ENCODE data around the gene ADAMTS12.

The ADAMTS12 gene

GRCh38 chr5:33800241-33800950 is 91.4 kb downstream of the ADAMTS12 start:
- DNase-seq (ENCODE audit: low read depth): no peak

DNA sequence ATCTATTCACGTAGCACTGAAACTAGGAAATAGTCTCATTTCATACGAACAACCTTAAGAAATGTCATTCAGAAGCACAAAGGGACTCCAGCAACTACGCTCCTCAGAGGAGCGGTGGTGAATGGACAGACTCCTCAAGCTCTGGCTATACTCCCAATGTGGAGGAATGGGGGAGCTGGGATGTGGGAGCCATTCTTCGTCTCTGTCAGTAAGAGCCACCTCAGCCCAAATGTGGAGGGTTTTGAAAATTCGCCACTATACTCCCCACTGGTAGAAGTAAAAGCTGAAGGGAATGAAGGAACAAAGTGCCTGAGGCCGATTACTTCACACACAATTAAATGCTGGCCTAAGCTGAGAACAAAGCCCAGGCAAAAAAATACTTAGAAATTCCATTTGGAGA is 96.3 kb downstream of the ADAMTS12 start:
- DNase-seq (ENCODE audit: low read depth): no peak

- peak; percentile 54 for DNase-seq (ENCODE audit: low read depth)
These were observed 97.1 kb downstream of the ADAMTS12 start for GRCh38 chr5:33794550-33795181.

DNA sequence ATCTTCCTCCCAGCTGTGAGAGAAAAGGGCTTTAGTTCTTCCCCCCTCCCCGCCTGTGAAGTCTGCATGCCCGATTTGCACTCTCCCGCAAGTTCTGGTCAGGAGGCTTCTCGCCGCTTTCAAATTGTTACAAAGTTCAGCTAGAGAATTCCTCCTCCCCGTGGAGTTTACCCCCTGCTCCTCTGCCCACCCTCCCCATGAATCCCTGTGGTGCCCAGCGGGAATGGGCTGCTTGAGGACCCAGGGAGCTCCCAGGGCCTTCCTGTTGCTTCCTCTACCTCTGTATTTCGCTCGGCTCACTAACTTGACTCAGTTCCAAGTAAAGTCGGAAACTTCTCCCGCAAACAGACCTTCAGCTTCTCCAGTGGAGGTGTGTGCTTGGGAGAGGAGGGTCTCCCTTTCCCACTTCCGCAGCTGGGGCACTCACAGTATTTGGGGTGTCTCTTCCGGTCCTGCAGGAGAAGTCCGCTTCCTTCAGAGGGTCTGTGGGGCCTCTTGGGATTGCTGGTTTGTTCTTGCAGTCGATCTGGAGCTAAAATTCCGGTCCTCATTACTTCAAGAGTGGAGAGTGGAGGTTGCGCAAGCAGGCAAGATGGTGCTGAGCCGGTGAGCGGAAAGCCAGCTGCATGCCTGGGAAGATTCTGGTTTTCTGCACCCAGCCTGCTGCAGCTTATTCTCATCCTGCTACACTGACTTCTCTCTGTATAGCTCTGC is 97.8 kb downstream of the ADAMTS12 start:
- peak; percentile 23 for DNase-seq (ENCODE audit: low read depth)

GRCh38 chr5:33793276-33793675 is 98.5 kb downstream of the ADAMTS12 start:
- DNase-seq (ENCODE audit: low read depth): peak; percentile 44

- DNase-seq (ENCODE audit: low read depth): no peak
These were observed 99.2 kb downstream of the ADAMTS12 start for GRCh38 chr5:33792559-33792958.

GRCh38 chr5:33789567-33789957 is 102.2 kb downstream of the ADAMTS12 start:
- DNase-seq (ENCODE audit: low read depth): peak; percentile 68

DNA sequence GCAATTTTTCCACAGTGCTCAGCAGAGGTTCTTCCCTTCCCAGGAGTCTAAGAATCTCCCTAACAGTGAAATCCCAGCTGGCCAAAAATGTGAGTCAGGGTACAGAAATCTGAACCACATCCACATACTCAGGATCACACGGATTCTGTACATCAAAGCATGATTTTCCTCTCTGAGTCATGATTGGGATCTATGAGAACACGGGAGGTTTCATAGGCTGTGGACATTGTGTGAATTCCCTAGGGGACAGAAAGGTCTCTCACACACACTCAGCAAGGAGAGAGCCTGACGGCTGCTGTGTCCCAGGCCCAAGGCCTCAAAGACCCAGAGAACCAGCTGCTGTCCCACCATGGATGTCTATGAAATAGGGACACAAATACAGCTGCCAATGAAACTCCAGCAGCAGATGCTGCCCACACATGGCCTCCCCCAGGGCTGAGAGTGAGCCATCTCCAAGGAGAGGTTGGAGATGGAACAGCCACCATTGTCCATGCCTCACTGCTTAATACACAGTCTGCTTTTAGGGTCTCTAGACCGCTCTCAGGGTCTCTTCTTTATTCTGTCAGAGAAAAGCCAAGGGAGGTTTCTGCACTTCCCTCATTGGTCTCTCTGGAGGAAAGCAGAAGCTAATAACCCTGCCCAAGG is 102.7 kb downstream of the ADAMTS12 start:
- peak; percentile 91 for DNase-seq (ENCODE audit: low read depth)

DNA sequence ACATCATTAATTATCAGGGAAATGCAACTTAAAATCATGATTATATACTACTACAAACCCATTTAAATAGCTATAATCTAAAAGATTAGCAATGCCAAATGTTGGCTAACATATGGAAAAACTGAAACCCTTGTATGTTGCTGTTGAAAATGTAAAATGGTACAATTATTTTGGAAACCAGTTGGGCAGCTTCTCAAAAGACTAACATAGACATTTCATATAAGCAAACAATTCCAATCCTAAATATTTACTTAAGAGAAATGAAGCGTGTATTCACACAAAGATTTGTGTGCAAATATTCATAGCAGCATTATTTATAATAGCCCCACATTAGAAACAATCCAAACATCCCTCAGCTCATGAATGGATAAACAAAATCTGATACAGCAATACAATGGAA is 106.2 kb downstream of the ADAMTS12 start:
- no peak for DNase-seq (ENCODE audit: low read depth)

DNA sequence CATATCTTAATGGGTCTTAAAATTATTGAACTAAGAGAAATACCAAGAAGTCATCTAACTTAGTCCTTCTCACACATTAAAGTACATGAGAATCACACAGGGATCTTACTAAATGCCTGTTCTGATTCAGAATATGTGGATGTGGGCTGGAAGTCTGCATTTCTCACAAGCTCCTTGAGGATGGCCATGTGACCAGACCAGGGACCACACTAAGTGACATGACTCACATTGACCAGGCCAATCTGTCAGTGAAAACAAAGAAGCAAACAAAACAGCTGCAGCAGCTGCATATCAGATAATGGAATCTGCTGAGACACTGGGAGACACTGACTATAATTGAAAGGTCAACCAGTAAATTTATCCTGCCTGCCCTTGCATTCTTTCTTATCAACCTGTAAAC is 110.5 kb downstream of the ADAMTS12 start:
- DNase-seq (ENCODE audit: low read depth): peak; percentile 50

DNA sequence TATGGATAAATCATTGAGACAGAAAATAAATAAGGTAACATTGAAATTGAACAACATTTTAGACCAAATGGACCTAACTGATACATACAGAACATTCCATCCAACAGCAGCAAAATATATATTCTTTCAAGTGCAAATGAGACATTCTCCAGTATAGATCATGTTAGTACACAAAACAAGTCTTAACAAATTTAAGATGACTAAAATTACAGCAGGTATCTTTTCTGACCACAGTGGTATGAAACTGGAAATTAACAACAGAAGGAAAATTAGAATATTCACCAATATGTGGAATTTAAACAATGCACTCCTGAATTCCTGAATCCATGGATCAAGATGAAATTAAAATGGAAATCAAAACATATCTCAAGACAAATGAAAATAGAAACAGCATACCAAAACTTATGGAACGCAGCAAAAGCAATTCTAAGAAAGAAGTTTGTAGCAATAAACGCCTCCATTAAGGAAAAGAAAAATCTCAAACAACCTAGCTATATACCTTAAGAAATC is 115.6 kb downstream of the ADAMTS12 start:
- DNase-seq (ENCODE audit: low read depth): no peak

DNA sequence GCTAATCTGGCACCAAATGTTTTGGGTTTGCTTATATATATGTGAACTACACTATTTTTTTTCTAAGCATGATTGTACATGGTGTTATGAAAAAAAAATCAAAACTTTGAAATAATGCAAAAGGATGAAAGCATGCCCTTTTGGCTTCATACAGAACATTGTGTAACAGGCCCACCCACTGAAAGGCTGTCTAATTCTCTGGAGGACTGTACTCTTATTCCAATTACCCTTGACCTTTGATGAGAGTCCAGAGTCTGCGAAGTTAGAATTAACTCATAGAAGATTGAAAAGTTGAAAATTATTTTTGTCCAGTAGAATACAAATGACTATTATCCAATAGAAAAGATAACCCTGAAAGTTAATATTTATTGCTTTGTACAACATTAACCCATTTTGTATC is 117.4 kb downstream of the ADAMTS12 start:
- peak; percentile 64 for DNase-seq (ENCODE audit: low read depth)

DNA sequence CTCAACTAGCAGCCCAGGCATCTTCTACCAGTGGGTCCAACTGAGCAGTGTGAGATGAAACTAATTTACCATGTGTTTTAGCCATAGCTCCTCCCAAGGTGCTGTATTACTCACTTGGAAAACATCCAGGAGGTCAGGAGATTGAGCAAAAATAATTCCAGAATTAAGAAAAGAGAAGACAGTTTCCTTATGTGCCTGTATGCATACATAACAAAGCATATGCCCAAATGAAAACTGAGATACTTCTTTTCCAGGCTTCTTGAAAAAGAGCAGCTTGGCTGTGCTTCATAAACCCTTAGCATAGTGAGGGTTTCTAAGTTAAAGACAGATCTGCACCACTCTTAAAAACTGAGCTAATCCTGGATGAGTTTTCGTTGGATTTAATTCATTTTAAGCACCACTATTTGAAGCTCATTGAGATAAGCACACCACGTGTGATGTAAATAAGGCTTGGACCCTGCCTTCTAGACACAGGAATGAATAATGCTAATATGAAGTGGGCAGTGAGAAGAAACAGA is 119.4 kb downstream of the ADAMTS12 start:
- DNase-seq (ENCODE audit: low read depth): peak; percentile 69

DNA sequence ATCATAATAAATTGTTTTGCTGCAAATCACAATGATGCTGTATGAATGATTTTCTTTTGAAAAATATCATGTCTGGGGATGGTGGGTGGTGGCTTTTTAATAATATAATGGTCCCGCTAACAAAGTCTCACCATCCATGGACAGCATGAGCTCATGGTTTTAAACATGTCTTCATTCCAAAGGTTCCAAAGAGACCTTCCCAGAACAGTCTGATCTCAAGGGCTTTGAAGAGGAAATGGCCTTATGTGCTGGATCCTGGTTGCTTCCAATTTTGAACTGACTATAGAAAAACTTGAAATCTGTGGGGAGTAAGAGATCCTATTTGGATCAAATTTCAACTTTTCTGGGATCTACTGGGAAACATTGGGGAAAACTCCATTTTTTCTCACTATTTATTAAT is 121.8 kb downstream of the ADAMTS12 start:
- DNase-seq (ENCODE audit: low read depth): no peak

DNA sequence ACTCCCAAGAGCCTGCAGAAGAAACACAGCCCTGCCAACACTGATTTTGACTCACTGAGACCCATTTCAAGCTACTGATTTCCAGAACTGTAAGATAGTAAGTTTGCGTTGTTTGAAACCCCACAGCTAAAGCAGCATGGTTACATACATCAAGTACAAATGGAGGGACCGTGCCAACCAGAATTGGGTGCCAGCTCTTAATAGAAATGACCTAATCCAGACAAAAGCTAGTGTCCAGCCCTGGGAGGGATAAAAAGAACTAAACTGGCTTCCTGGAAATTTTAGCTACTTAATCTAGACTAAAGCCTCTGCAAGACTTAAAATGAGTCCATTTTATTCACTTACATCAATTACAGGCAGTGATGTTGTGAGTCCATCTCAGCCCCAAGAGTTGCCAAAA is 122.6 kb downstream of the ADAMTS12 start:
- DNase-seq (ENCODE audit: low read depth): no peak

GRCh38 chr5:33766023-33766422 is 125.8 kb downstream of the ADAMTS12 start:
- no peak for DNase-seq (ENCODE audit: low read depth)

DNA sequence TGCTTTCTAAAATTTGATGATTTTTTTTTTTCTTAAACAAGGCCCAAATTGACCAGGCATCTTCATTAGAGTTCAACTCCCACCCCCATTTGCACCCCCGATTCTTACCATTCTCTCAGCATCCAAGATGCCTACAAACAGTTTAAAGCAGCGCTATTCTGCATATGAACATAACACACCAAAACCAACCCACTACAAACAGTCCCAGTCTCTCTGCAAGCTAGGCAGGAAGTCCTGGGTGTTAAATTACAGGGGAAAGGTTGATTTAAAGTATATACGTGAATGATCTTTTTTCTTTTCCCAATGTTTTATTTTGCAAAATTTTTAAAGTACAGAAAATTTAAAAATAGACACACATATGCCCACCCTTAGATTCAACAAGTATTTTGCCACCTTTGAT is 127.0 kb downstream of the ADAMTS12 start:
- DNase-seq (ENCODE audit: low read depth): no peak

DNA sequence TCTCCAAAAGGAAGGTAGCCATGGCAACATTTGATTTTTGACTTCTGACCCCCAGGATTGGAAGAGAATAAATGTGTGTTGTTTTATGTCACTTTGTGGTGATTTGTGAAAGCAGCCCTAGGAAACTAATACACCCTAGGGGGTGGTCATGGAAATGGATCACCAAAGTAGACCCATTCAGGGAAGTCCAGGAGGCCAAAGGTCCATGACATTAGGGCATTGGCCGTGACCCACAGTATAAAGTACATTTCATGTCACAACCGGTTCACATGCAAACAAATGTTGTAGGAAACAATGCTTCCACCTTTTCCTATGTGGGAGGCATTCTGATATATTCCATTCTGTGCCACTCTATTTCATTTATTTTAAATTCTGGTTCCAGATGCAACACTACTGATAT is 128.4 kb downstream of the ADAMTS12 start:
- no peak for DNase-seq (ENCODE audit: low read depth)

DNA sequence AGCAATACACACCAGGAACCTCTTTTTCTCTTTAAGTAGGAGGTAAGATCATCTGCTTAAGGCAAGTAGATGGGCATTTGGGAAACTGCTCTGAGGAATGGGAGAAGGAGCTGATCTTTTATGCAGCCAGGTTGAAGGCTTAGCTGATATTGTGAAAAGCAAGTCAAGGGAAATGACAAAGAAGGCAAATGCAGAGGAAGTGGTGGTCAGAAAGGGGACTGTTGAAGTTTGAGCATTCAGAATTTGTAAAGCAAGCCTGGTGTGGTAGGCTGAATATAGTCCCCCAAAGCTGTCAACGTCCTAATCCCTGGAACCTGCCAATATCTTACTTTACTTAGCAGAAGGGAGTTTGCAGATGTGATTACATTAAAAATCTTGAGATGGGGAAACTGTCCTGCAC is 128.9 kb downstream of the ADAMTS12 start:
- no peak for DNase-seq (ENCODE audit: low read depth)

GRCh38 chr5:33761139-33761538 is 130.7 kb downstream of the ADAMTS12 start:
- DNase-seq (ENCODE audit: low read depth): peak; percentile 39

DNA sequence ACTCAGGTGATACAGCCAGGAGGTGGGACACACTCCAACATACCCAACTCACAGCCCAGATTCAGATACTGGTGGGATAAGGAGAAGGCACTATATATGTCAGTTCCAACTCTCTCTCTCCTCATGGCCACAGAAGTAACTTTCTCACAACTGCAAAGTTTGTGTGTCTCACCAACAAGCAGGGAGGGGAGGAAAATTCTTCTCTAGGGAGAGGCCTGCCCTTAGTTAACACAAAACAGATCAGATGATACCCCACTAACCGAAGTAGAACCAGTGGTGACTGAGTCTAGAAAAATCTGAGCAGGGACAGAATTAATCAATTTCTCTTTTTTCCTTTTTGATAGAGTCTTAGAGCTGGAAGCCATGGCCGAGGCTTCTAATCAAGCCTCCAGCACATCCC is 133.1 kb downstream of the ADAMTS12 start:
- DNase-seq (ENCODE audit: low read depth): no peak

- no peak for DNase-seq (ENCODE audit: low read depth)
These were observed 135.3 kb downstream of the ADAMTS12 start for GRCh38 chr5:33756491-33756890.

All from fibroblast of gingiva (primary cell).